GM18498 (cell line): ENCODE data around the gene A1BG.

ENCODE experiments used
- ATAC-seq: cut with Tn5 transposase; IDR thresholded peaks from one replicate; pipeline ENCODE4 v1.9.1; 2021; ENCODE audit warnings: mild to moderate bottlenecking, moderate library complexity; ENCODE audit not compliant: unreplicated experiment

The A1BG gene

GRCh38 chr19:58352760-58353671 is at the start of gene A1BG:
Gene A1BG (minus strand): TSS chr19:58353492. CDS start chr19:58353437, 55 bp downstream.
- ATAC-seq, result no peak

GRCh38 chr19:58401840-58402421 is 48.6 kb upstream of the A1BG start:
- ATAC-seq, result no peak

- peak; percentile 98 for ATAC-seq
Measured at GRCh38 chr19:58400916-58401839, 47.9 kb upstream of the A1BG start.

GRCh38 chr19:58400316-58400915 is 47.1 kb upstream of the A1BG start:
- ATAC-seq, result no peak

- ATAC-seq, result no peak
Measured at GRCh38 chr19:58399903-58400302, 46.6 kb upstream of the A1BG start.

GRCh38 chr19:58398545-58398944 is 45.3 kb upstream of the A1BG start:
- ATAC-seq, result no peak

- no peak for ATAC-seq
Measured at GRCh38 chr19:58398087-58398486, 44.8 kb upstream of the A1BG start.

GRCh38 chr19:58397533-58398037 is 44.3 kb upstream of the A1BG start:
- no peak for ATAC-seq

- ATAC-seq, result no peak
Measured at GRCh38 chr19:58396691-58397532, 43.6 kb upstream of the A1BG start.

- no peak for ATAC-seq
Measured at GRCh38 chr19:58395979-58396627, 42.8 kb upstream of the A1BG start.

GRCh38 chr19:58395220-58395978 is 42.1 kb upstream of the A1BG start, which contains the start of gene RNF225:
Gene RNF225 (plus strand): TSS chr19:58395656. CDS start chr19:58396090, 434 bp downstream.
- no peak for ATAC-seq

- no peak for ATAC-seq
Measured at GRCh38 chr19:58394821-58395219, 41.5 kb upstream of the A1BG start.

GRCh38 chr19:58393725-58394033 is 40.4 kb upstream of the A1BG start:
- ATAC-seq, result no peak

- ATAC-seq, result no peak
Measured at GRCh38 chr19:58392945-58393724, 39.8 kb upstream of the A1BG start.

- no peak for ATAC-seq
Measured at GRCh38 chr19:58388175-58388526, 34.9 kb upstream of the A1BG start.

- ATAC-seq, result no peak
Measured at GRCh38 chr19:58387338-58388174, 34.3 kb upstream of the A1BG start.
